ENCODE results near the gene VGLL4. TPM values are rescaled to one million over a fixed set of nuclear protein-coding genes. Genes with fewer than 3 reads are reported as not detected.
"Not testable (repeated sequence)": the region's sequence is repeated elsewhere in the genome, so short reads cannot be mapped to it uniquely, and the experiment has no call there.

Gene VGLL4
- polyA plus RNA-seq, 1 donor from 2014 or later = 113 TPM

GRCh38 chr3:11575677-11576076 lies 68.0 kb downstream of the VGLL4 start:
- no peak overlapping the region for H3K27ac ChIP-seq (ENCODE audit: low read length)
- H4K20me1 ChIP-seq (ENCODE audit: insufficient read depth) = no peaks in the 10 kb centered on the region
- no peak overlapping the region for H2AFZ ChIP-seq (ENCODE audit: low read depth, low read length)
- no peaks in the 10 kb centered on the region for H3K27me3 ChIP-seq (ENCODE audit: insufficient read depth, low read depth, low read length)
- no peak for TF ChIP-seq EP300 (conservative IDR thresholded peaks at IDR 0.05; ENCODE audit: poor library complexity, severe bottlenecking)
- TF ChIP-seq REST (IDR thresholded peaks at IDR 0.05; ENCODE audit: borderline replicate concordance) = no peak
- no peaks in the 10 kb centered on the region for H3K9me2 ChIP-seq (ENCODE audit: insufficient read depth, low read length)
- no peak overlapping the region for H3K4me3 ChIP-seq (ENCODE audit: low read length)
- H3K9ac ChIP-seq (ENCODE audit: low read length) = no peak overlapping the region
- no peaks in the 10 kb centered on the region for H3F3A ChIP-seq (ENCODE audit: insufficient read depth, low read length, poor library complexity, severe bottlenecking)
- no peak overlapping the region for H3K4me2 ChIP-seq (ENCODE audit: low read length)
- no peaks in the 10 kb centered on the region for H3K9me3 ChIP-seq (ENCODE audit: low read length)
- peaks cover 39% of the 10 kb centered on the region for H3K79me2 ChIP-seq (replicated peaks; ENCODE audit: insufficient read depth, low read length)
- no peaks in the 10 kb centered on the region for H3K36me3 ChIP-seq (ENCODE audit: insufficient read depth, low read length)

DNA sequence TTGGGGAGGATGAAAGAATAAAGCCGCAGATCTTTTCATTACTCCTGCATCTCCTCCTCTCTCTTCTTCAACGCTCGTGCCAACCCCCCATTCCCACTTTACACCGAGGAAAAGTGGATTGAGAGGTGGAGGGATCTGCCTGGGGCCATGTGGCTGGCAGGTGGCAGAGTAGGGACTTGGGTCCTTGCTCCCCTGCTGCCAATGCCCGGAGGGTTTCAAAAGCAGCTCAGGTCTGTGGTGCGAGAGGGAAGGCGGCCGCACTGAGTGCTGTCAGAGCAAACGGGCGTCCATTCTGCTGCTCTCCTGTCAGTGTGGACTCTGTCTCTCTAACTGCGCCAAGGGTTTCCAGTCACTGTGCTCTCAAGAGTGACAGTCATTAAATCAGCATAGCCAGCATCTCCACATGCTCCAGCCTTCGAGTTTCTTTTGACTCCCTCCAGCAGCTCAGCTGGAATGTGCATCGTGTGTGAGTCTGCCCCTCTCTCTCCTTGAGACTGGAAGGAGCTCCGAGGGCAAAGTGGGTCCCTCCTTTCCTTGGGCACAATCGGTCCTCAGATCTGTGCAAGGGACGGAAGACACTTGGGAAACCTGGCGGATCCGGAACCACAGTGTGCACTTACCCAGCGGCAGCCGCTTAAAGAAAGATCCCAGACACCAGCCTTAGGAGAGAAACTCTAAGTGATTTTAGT lies 68.6 kb downstream of the VGLL4 start:
- H2AFZ ChIP-seq (ENCODE audit: low read depth, low read length) = no peak overlapping the region
- no peaks in the 10 kb centered on the region for H4K20me1 ChIP-seq (ENCODE audit: insufficient read depth)
- H3K27ac ChIP-seq (ENCODE audit: low read length) = peak overlapping the region; percentile 83

GRCh38 chr3:11572660-11573059 lies 71.1 kb downstream of the VGLL4 start:
- H4K20me1 ChIP-seq (ENCODE audit: insufficient read depth); H2AFZ ChIP-seq (ENCODE audit: low read depth, low read length); H3K4me2 ChIP-seq (ENCODE audit: low read length); H3K27me3 ChIP-seq (ENCODE audit: insufficient read depth, low read depth, low read length); H3K9me2 ChIP-seq (ENCODE audit: insufficient read depth, low read length); H3K9me3 ChIP-seq (ENCODE audit: low read length); H3K4me3 ChIP-seq (ENCODE audit: low read length); H3F3A ChIP-seq (ENCODE audit: insufficient read depth, low read length, poor library complexity, severe bottlenecking); H3K27ac ChIP-seq (ENCODE audit: low read length); H3K36me3 ChIP-seq (ENCODE audit: insufficient read depth, low read length); H3K9ac ChIP-seq (ENCODE audit: low read length): not testable (repeated sequence)
- H3K79me2 ChIP-seq (replicated peaks; ENCODE audit: insufficient read depth, low read length) = peaks cover 24% of the 10 kb centered on the region

More for the DNA sequence above, 68.6 kb downstream of the VGLL4 start:
- no peak overlapping the region for H3K4me2 ChIP-seq (ENCODE audit: low read length)
- TF ChIP-seq RAD21 (conservative IDR thresholded peaks at IDR 0.05) (no peak), TAF1 (IDR thresholded peaks at IDR 0.05; ENCODE audit: low read depth) (no peak), EZH2 (IDR thresholded peaks at IDR 0.05; ENCODE audit: borderline replicate concordance, insufficient read depth, low read length, poor library complexity, severe bottlenecking) (no peak), MXI1 (conservative IDR thresholded peaks at IDR 0.05; ENCODE audit: poor library complexity, severe bottlenecking) (no peak), POLR2AphosphoS5 (IDR thresholded peaks at IDR 0.05) (no peak), SMC3 (conservative IDR thresholded peaks at IDR 0.05; ENCODE audit: poor library complexity) (no peak), REST (IDR thresholded peaks at IDR 0.05; ENCODE audit: borderline replicate concordance) (no peak), EP300 (conservative IDR thresholded peaks at IDR 0.05; ENCODE audit: poor library complexity, severe bottlenecking) (no peak)
- TF ChIP-seq, protein P1, sequence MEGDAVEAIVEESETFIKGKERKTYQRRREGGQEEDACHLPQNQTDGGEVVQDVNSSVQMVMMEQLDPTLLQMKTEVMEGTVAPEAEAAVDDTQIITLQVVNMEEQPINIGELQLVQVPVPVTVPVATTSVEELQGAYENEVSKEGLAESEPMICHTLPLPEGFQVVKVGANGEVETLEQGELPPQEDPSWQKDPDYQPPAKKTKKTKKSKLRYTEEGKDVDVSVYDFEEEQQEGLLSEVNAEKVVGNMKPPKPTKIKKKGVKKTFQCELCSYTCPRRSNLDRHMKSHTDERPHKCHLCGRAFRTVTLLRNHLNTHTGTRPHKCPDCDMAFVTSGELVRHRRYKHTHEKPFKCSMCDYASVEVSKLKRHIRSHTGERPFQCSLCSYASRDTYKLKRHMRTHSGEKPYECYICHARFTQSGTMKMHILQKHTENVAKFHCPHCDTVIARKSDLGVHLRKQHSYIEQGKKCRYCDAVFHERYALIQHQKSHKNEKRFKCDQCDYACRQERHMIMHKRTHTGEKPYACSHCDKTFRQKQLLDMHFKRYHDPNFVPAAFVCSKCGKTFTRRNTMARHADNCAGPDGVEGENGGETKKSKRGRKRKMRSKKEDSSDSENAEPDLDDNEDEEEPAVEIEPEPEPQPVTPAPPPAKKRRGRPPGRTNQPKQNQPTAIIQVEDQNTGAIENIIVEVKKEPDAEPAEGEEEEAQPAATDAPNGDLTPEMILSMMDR (IDR thresholded peaks at IDR 0.05; ENCODE audit: poor library complexity, severe bottlenecking) = no peak
- no peaks in the 10 kb centered on the region for H3F3A ChIP-seq (ENCODE audit: insufficient read depth, low read length, poor library complexity, severe bottlenecking)
- no peaks in the 10 kb centered on the region for H3K9me3 ChIP-seq (ENCODE audit: low read length)
- H3K9ac ChIP-seq (ENCODE audit: low read length) = peak overlapping the region; percentile 31
- H3K79me2 ChIP-seq (replicated peaks; ENCODE audit: insufficient read depth, low read length) = peaks cover 37% of the 10 kb centered on the region
- no peak overlapping the region for H3K4me3 ChIP-seq (ENCODE audit: low read length)
- H3K9me2 ChIP-seq (ENCODE audit: insufficient read depth, low read length) = no peaks in the 10 kb centered on the region
- H3K36me3 ChIP-seq (ENCODE audit: insufficient read depth, low read length) = no peaks in the 10 kb centered on the region
- no peaks in the 10 kb centered on the region for H3K27me3 ChIP-seq (ENCODE audit: insufficient read depth, low read depth, low read length)
